ENCODE data around the gene OPN4. TPM values are rescaled to one million over a fixed set of nuclear protein-coding genes. Genes with fewer than 3 reads are reported as not detected.

OPN4 gene
- total and polyA plus RNA-seq, 9 of the 15 experiments (the other 6 are each of a cell fraction or from before 2014, with no cell fraction given) = not detected

- no peak overlapping the region for H3K4me2 ChIP-seq (ENCODE audit: insufficient read depth, low read length)
- H3K27me3 ChIP-seq (ENCODE audit: control insufficient read depth in 2 of 2, insufficient read depth in 2 of 2, low read length in 2 of 2) = peaks cover 0 to 62% of the 10 kb centered on the region in 2 experiments; a peak in 3 of 5 replicates
- DNase-seq (ENCODE audit: extremely low read depth in 1 of 4, low spot score in 3 of 4) (no peak), FAIRE-seq (no peak), ATAC-seq (no peak)
- H3K36me3 ChIP-seq (ENCODE audit: control insufficient read depth, insufficient read depth, low read length) = no peaks in the 10 kb centered on the region
- CTCF ChIA-PET (ENCODE audit: low intra/inter-chr PET ratio) = no interaction called here
- H3K9ac ChIP-seq (ENCODE audit: insufficient read depth in 1 of 2, low read depth in 2 of 2, low read length in 2 of 2) = no peak overlapping the region
- peaks cover 3 to 9% of the 10 kb centered on the region in 2 experiments; a peak in 2 of 5 replicates for H3K4me1 ChIP-seq (replicated peaks in 1 of 2; ENCODE audit: control insufficient read depth in 2 of 2, insufficient read depth in 2 of 2, low read length in 2 of 2)
- in situ Hi-C loops (cut with MboI) (no loop called here), intact Hi-C loops (cut with micrococcal nuclease) (no loop called here)
- no peaks in the 10 kb centered on the region for H3K9me1 ChIP-seq (ENCODE audit: control insufficient read depth, insufficient read depth, low read length)
- WGBS (ENCODE audit: insufficient coverage, low coverage, missing lambda C conversion rate) = 0% methylated on average over 8 of the region's 10 CpGs
- H3K9me3 ChIP-seq (replicated peaks; ENCODE audit: control insufficient read depth, insufficient read depth, low read depth, low read length) = no peaks in the 10 kb centered on the region
- POLR2A ChIA-PET = no interaction called here
- H3K79me2 ChIP-seq (ENCODE audit: control insufficient read depth, insufficient read depth, low read length) = no peaks in the 10 kb centered on the region
- no peak overlapping the region for H2AFZ ChIP-seq (ENCODE audit: low read depth, low read length)
- no peaks in the 10 kb centered on the region for H4K20me1 ChIP-seq (replicated peaks; ENCODE audit: control insufficient read depth, insufficient read depth, low read length)
- no peak overlapping the region for H3K4me3 ChIP-seq
- BruUV-seq (replicated peaks) = no TSS peak
- no peak overlapping the region for H3K27ac ChIP-seq (ENCODE audit: extremely low read depth, low read depth, low read length)
- no peak for TF ChIP-seq USF1 (CRISPR knock-in tag; IDR thresholded peaks at IDR 0.05)
- TF ChIP-seq CAMTA2 (CRISPR knock-in tag; conservative IDR thresholded peaks at IDR 0.05) = no peak
- TF ChIP-seq ZFX (CRISPR knock-in tag; IDR thresholded peaks at IDR 0.05) = no peak
- TF ChIP-seq ELF2 (CRISPR knock-in tag; IDR thresholded peaks at IDR 0.05) = no peak
- no peak for TF ChIP-seq POLR2A (conservative IDR thresholded peaks at IDR 0.05)
- TF ChIP-seq TFAP4 (CRISPR knock-in tag; IDR thresholded peaks at IDR 0.05; ENCODE audit: borderline replicate concordance) = no peak
- no peak for TF ChIP-seq BCL6 (CRISPR knock-in tag; IDR thresholded peaks at IDR 0.05)
- TF ChIP-seq TCF7 (IDR thresholded peaks at IDR 0.05; ENCODE audit: borderline replicate concordance) = no peak
- no peak for TF ChIP-seq PCBP2 (IDR thresholded peaks at IDR 0.05; ENCODE audit: low read depth, low read length, poor library complexity, severe bottlenecking)
- TF ChIP-seq ZBTB11 (CRISPR knock-in tag; IDR thresholded peaks at IDR 0.05) = no peak
- no peak for TF ChIP-seq ZNF395 (CRISPR knock-in tag; IDR thresholded peaks at IDR 0.05)
- TF ChIP-seq DIDO1 (tag; IDR thresholded peaks at IDR 0.05; ENCODE audit: low read depth) = no peak
- no peak for TF ChIP-seq NFXL1 (CRISPR knock-in tag; IDR thresholded peaks at IDR 0.05)
Observed at GRCh38 chr10:86667421-86668181, 13.3 kb downstream of the OPN4 start.
